ENCODE data around the gene MMD2.

MMD2 gene, protein sequence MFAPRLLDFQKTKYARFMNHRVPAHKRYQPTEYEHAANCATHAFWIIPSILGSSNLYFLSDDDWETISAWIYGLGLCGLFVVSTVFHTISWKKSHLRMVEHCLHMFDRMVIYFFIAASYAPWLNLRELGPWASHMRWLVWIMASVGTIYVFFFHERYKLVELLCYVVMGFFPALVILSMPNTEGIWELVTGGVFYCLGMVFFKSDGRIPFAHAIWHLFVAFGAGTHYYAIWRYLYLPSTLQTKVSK

DNA sequence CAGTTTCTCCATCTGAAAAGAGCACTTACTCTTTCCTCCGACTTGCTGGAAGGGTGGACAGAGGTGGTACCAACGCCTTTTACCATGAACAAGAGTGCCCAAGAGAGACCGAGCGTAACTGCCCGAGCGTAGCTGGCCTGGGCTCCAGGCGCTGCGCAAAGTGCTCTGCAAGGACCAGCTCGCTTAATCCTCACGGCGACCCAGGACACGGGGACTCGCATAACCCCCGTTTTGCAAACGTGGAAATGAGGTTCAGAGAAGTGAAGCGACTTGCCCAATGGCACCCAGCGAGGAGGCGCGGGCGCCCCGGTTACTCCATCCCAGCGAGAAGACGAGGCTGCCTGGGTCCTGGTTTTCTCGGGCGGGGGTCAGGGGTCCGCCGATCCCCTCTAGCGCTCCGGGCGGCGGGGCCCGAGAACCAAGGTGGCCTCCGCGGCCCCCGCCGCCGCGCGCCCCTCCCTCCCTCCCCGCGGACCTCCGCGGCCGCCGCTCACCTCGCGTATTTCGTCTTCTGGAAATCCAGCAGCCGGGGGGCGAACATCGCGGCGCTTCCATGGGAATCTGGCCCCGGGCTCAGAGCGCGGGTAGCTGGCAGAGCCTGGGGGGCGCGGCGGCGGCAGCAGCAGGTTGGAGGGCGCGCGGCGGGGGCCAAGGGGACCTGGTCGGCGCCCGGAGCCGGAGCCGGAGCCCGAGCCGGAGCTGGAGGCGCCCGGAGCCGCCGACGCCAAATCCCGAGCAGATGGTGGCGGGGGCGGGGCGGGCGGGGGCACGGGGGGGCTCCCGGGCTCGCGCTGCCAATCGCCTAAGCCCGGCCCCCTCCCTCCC is at the start of gene MMD2:
Gene MMD2, minus strand, starts transcription at position 711 of the 825 bp plus-strand sequence. Its CDS starts 170 bp downstream, at position 541.
- H3K4me3 ChIP-seq (ENCODE audit: low read length), result peak within 1 kb of the TSS; percentile 49; the same call in 1 of the 2 replicates

DNA sequence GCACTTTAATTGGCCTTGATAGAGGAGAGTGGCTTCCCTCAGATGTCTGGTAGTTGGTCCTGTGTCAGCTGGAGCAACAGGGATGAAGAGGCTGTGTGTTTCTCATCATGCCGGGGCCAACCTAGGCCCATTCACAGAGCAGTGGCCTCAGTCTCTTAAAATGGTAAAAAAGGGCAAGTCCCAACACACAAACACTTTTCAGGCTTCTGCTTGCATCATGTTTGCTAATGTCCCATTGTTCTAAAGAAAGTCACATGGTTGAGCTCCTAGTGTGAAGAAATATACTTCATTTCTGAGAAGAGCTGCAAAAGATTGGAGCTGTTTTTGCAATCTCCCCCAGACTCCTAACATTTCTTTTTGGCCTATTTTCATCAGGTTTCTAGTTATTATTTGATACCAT is 46.1 kb upstream of the MMD2 start:
- no CpG with 5 or more reads among the region's 1 CpG for WGBS (ENCODE audit: insufficient coverage, insufficient read length)
- no peaks in the 10 kb centered on the region for H3K36me3 ChIP-seq (ENCODE audit: control insufficient read depth, insufficient read depth, low read length)
- DNase-seq (ENCODE audit: low read depth, low spot score), result no peak
- no peak overlapping the region for H3K27ac ChIP-seq (ENCODE audit: low read length)
- no peaks in the 10 kb centered on the region for H3K9me3 ChIP-seq (ENCODE audit: control insufficient read depth, insufficient read depth, low read length)
- no peaks in the 10 kb centered on the region for H3K4me1 ChIP-seq (ENCODE audit: control insufficient read depth, insufficient read depth, low read length)
- no peak overlapping the region for H3K4me3 ChIP-seq (ENCODE audit: low read length)
- no peaks in the 10 kb centered on the region for H3K27me3 ChIP-seq (ENCODE audit: control insufficient read depth, insufficient read depth, low read length)

More for the DNA sequence above, at the start of gene MMD2:
- DNase-seq (ENCODE audit: low read depth, low spot score), result no peak
- H3K27me3 ChIP-seq (ENCODE audit: control insufficient read depth, insufficient read depth, low read length), result peaks cover 11% of the 10 kb centered on the region
- H3K27ac ChIP-seq (ENCODE audit: low read length), result no peak within 1 kb of the TSS
- no peaks in the 10 kb centered on the region for H3K9me3 ChIP-seq (ENCODE audit: control insufficient read depth, insufficient read depth, low read length)
- no peaks in the 10 kb centered on the region for H3K36me3 ChIP-seq (ENCODE audit: control insufficient read depth, insufficient read depth, low read length)
- H3K4me1 ChIP-seq (ENCODE audit: control insufficient read depth, insufficient read depth, low read length), result 0 out of 2 replicates have a peak, but pooled peaks cover 1% of the 10 kb centered on the region
- no CpG with 5 or more reads among the region's 87 CpGs for WGBS (ENCODE audit: insufficient coverage, insufficient read length)

- no CpG with 5 or more reads among the region's 5 CpGs for WGBS (ENCODE audit: insufficient coverage, insufficient read length)
- Histone ChIP-seq H3K27ac (ENCODE audit: low read length) (no peak overlapping the region), H3K4me1 (ENCODE audit: control insufficient read depth, insufficient read depth, low read length) (no peaks in the 10 kb centered on the region), H3K36me3 (ENCODE audit: control insufficient read depth, insufficient read depth, low read length) (no peaks in the 10 kb centered on the region), H3K27me3 (ENCODE audit: control insufficient read depth, insufficient read depth, low read length) (no peaks in the 10 kb centered on the region), H3K4me3 (ENCODE audit: low read length) (no peak overlapping the region), H3K9me3 (ENCODE audit: control insufficient read depth, insufficient read depth, low read length) (no peaks in the 10 kb centered on the region)
- no peak for DNase-seq (ENCODE audit: low read depth, low spot score)
Observed at GRCh38 chr7:5001911-5002310, 42.9 kb upstream of the MMD2 start.

- no peak for DNase-seq (ENCODE audit: low read depth, low spot score)
- Histone ChIP-seq H3K27me3 (ENCODE audit: control insufficient read depth, insufficient read depth, low read length) (no peaks in the 10 kb centered on the region), H3K9me3 (ENCODE audit: control insufficient read depth, insufficient read depth, low read length) (no peaks in the 10 kb centered on the region), H3K4me1 (ENCODE audit: control insufficient read depth, insufficient read depth, low read length) (no peaks in the 10 kb centered on the region), H3K4me3 (ENCODE audit: low read length) (no peak overlapping the region), H3K36me3 (ENCODE audit: control insufficient read depth, insufficient read depth, low read length) (peaks cover 2% of the 10 kb centered on the region; the same call in 1 of the 2 replicates), H3K27ac (ENCODE audit: low read length) (no peak overlapping the region)
- no CpG with 5 or more reads among the region's 4 CpGs for WGBS (ENCODE audit: insufficient coverage, insufficient read length)
Observed at GRCh38 chr7:5001003-5001402, 42.0 kb upstream of the MMD2 start.

DNA sequence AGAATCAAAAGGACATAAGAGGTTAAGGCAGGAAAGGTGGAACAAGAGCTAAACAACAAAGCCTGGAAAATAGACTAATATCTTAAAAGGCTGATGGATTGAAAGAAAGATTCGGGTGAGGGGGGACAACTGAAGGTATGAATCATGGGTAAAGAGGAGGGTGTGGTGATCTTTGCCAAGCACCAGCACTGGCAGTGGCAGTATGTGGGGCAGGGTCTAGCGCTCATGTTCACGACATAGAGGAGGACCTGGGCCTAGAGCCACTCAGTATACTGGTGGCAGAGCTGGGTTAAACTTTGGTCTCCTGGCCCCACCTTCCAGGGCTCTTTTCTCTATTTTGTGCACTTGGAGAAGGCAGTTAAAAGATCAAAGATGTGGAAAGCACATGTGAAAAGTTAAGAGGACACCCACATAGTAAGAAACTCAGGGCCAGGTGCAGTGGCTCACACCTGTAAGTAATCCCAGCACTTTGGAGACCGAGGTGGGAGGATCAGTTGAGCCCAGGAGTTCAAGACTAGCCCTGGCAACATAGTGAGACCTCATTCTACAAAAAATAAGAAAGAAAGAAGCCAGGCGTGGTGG is 40.5 kb upstream of the MMD2 start:
- no CpG with 5 or more reads among the region's 5 CpGs for WGBS (ENCODE audit: insufficient coverage, insufficient read length)
- no peaks in the 10 kb centered on the region for H3K4me1 ChIP-seq (ENCODE audit: control insufficient read depth, insufficient read depth, low read length)
- H3K4me3 ChIP-seq (ENCODE audit: low read length), result no peak overlapping the region
- H3K27me3 ChIP-seq (ENCODE audit: control insufficient read depth, insufficient read depth, low read length), result no peaks in the 10 kb centered on the region
- H3K9me3 ChIP-seq (ENCODE audit: control insufficient read depth, insufficient read depth, low read length), result no peaks in the 10 kb centered on the region
- no peak overlapping the region for H3K27ac ChIP-seq (ENCODE audit: low read length)
- H3K36me3 ChIP-seq (ENCODE audit: control insufficient read depth, insufficient read depth, low read length), result peaks cover 2% of the 10 kb centered on the region; the same call in 1 of the 2 replicates
- DNase-seq (ENCODE audit: low read depth, low spot score), result no peak

- H3K9me3 ChIP-seq (ENCODE audit: control insufficient read depth, insufficient read depth, low read length), result no peaks in the 10 kb centered on the region
- H3K4me3 ChIP-seq (ENCODE audit: low read length), result no peak overlapping the region
- H3K27ac ChIP-seq (ENCODE audit: low read length), result no peak overlapping the region
- WGBS (ENCODE audit: insufficient coverage, insufficient read length), result no CpG with 5 or more reads among the region's 7 CpGs
- no peak for DNase-seq (ENCODE audit: low read depth, low spot score)
- no peaks in the 10 kb centered on the region for H3K4me1 ChIP-seq (ENCODE audit: control insufficient read depth, insufficient read depth, low read length)
- H3K36me3 ChIP-seq (ENCODE audit: control insufficient read depth, insufficient read depth, low read length), result peaks cover 2% of the 10 kb centered on the region; the same call in 1 of the 2 replicates
- H3K27me3 ChIP-seq (ENCODE audit: control insufficient read depth, insufficient read depth, low read length), result no peaks in the 10 kb centered on the region
Observed at GRCh38 chr7:4998910-4999309, 39.9 kb upstream of the MMD2 start.

GRCh38 chr7:4998244-4998643 is 39.3 kb upstream of the MMD2 start:
- Histone ChIP-seq H3K9me3 (ENCODE audit: control insufficient read depth, insufficient read depth, low read length) (no peaks in the 10 kb centered on the region), H3K4me3 (ENCODE audit: low read length) (no peak overlapping the region), H3K36me3 (ENCODE audit: control insufficient read depth, insufficient read depth, low read length) (peaks cover 2% of the 10 kb centered on the region; the same call in 1 of the 2 replicates), H3K27me3 (ENCODE audit: control insufficient read depth, insufficient read depth, low read length) (no peaks in the 10 kb centered on the region), H3K27ac (ENCODE audit: low read length) (no peak overlapping the region), H3K4me1 (ENCODE audit: control insufficient read depth, insufficient read depth, low read length) (no peaks in the 10 kb centered on the region)
- no CpG with 5 or more reads among the region's 3 CpGs for WGBS (ENCODE audit: insufficient coverage, insufficient read length)
- no peak for DNase-seq (ENCODE audit: low read depth, low spot score)

GRCh38 chr7:4996696-4997222 is 37.8 kb upstream of the MMD2 start:
- no peak overlapping the region for H3K4me3 ChIP-seq (ENCODE audit: low read length)

GRCh38 chr7:4995429-4995969 is 36.5 kb upstream of the MMD2 start:
- H3K36me3 ChIP-seq (ENCODE audit: control insufficient read depth, insufficient read depth, low read length), result peaks cover 2% of the 10 kb centered on the region; the same call in 1 of the 2 replicates
- no peaks in the 10 kb centered on the region for H3K9me3 ChIP-seq (ENCODE audit: control insufficient read depth, insufficient read depth, low read length)
- no peak overlapping the region for H3K4me3 ChIP-seq (ENCODE audit: low read length)
- no CpG with 5 or more reads among the region's 10 CpGs for WGBS (ENCODE audit: insufficient coverage, insufficient read length)
- no peak for DNase-seq (ENCODE audit: low read depth, low spot score)
- H3K4me1 ChIP-seq (ENCODE audit: control insufficient read depth, insufficient read depth, low read length), result no peaks in the 10 kb centered on the region
- no peaks in the 10 kb centered on the region for H3K27me3 ChIP-seq (ENCODE audit: control insufficient read depth, insufficient read depth, low read length)
- H3K27ac ChIP-seq (ENCODE audit: low read length), result no peak overlapping the region

More at GRCh38 chr7:4996696-4997222, 37.8 kb upstream of the MMD2 start:
- no peak overlapping the region for H3K27ac ChIP-seq (ENCODE audit: low read length)
- H3K9me3 ChIP-seq (ENCODE audit: control insufficient read depth, insufficient read depth, low read length), result no peaks in the 10 kb centered on the region
- H3K36me3 ChIP-seq (ENCODE audit: control insufficient read depth, insufficient read depth, low read length), result peaks cover 2% of the 10 kb centered on the region; the same call in 1 of the 2 replicates
- no peaks in the 10 kb centered on the region for H3K4me1 ChIP-seq (ENCODE audit: control insufficient read depth, insufficient read depth, low read length)
- WGBS (ENCODE audit: insufficient coverage, insufficient read length), result no CpG with 5 or more reads among the region's 7 CpGs
- no peaks in the 10 kb centered on the region for H3K27me3 ChIP-seq (ENCODE audit: control insufficient read depth, insufficient read depth, low read length)
- DNase-seq (ENCODE audit: low read depth, low spot score), result no peak

GRCh38 chr7:4993471-4993870 is 34.5 kb upstream of the MMD2 start:
- H3K4me3 ChIP-seq (ENCODE audit: low read length), result no peak overlapping the region
- DNase-seq (ENCODE audit: low read depth, low spot score), result no peak
- no peaks in the 10 kb centered on the region for H3K4me1 ChIP-seq (ENCODE audit: control insufficient read depth, insufficient read depth, low read length)
- no peaks in the 10 kb centered on the region for H3K27me3 ChIP-seq (ENCODE audit: control insufficient read depth, insufficient read depth, low read length)
- peaks cover 2% of the 10 kb centered on the region; the same call in 1 of the 2 replicates for H3K36me3 ChIP-seq (ENCODE audit: control insufficient read depth, insufficient read depth, low read length)
- no peaks in the 10 kb centered on the region for H3K9me3 ChIP-seq (ENCODE audit: control insufficient read depth, insufficient read depth, low read length)
- no peak overlapping the region for H3K27ac ChIP-seq (ENCODE audit: low read length)
- WGBS (ENCODE audit: insufficient coverage, insufficient read length), result no CpG with 5 or more reads among the region's 8 CpGs
